ENCODE results near the gene CDS2.

Gene CDS2

DNA sequence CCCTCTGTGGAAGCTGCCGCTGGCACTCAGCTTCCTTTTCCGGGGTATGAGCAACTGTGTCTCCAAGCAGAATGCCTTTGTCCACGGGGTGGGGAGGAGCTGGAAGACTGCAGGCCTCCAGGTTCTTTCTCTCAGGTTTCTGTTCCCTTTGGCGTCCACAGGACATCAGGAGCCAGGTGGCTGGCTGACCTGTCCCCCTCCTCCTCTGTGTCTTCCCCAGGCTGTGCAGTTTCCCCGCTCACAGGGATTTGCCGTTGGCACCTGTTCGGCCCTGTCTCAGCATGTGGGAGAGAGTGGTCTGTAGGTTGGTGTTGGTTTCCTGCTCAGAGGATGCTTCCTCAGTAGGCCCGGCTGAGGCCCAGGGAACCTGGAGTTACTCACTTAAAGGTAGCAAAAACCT, 43.5 kb downstream of the CDS2 start:
- no peak overlapping the region for H3K4me3 ChIP-seq (replicated peaks; ENCODE audit: low read depth, low read length)
- TF ChIP-seq, protein P1, sequence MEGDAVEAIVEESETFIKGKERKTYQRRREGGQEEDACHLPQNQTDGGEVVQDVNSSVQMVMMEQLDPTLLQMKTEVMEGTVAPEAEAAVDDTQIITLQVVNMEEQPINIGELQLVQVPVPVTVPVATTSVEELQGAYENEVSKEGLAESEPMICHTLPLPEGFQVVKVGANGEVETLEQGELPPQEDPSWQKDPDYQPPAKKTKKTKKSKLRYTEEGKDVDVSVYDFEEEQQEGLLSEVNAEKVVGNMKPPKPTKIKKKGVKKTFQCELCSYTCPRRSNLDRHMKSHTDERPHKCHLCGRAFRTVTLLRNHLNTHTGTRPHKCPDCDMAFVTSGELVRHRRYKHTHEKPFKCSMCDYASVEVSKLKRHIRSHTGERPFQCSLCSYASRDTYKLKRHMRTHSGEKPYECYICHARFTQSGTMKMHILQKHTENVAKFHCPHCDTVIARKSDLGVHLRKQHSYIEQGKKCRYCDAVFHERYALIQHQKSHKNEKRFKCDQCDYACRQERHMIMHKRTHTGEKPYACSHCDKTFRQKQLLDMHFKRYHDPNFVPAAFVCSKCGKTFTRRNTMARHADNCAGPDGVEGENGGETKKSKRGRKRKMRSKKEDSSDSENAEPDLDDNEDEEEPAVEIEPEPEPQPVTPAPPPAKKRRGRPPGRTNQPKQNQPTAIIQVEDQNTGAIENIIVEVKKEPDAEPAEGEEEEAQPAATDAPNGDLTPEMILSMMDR (IDR thresholded peaks at IDR 0.05; ENCODE audit: low read depth, low read length, missing control alignments), result no peak
- DNase-seq (ENCODE audit: extremely low read depth, low read depth), result no peak

GRCh38 chr20:5171064-5171789, 44.4 kb downstream of the CDS2 start:
- TF ChIP-seq, protein P1 (IDR thresholded peaks at IDR 0.05; ENCODE audit: low read depth, low read length, missing control alignments), result no peak
- DNase-seq (ENCODE audit: extremely low read depth, low read depth), result no peak
- no peak overlapping the region for H3K4me3 ChIP-seq (replicated peaks; ENCODE audit: low read depth, low read length)

- TF ChIP-seq, protein P1 (IDR thresholded peaks at IDR 0.05; ENCODE audit: low read depth, low read length, missing control alignments), result no peak
- no peak overlapping the region for H3K4me3 ChIP-seq (replicated peaks; ENCODE audit: low read depth, low read length)
- no peak for DNase-seq (ENCODE audit: extremely low read depth, low read depth)
Observed at GRCh38 chr20:5171790-5172164, 45.0 kb downstream of the CDS2 start.

DNA sequence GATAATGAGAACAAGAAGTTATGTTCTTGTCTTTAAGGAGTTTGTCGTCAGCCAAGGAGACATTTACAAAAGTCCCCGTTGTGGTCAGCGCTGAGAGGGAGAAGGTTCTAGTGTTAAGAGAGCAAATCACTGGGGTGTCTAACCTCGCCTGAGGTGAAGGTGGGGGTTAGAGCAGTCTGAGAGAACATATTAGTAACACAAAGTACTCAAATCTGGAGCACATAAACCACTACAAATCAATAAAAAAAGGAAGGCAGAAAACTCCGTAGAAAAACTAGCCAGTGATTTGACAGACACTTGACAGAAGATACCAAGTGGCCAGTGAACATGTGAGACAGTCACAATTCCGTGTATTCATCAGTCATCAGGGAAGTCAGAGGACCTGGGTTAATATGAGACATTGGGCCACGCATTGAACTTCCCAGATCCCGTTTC, 45.4 kb downstream of the CDS2 start:
- no peak for DNase-seq (ENCODE audit: extremely low read depth, low read depth)
- TF ChIP-seq, protein P1 (IDR thresholded peaks at IDR 0.05; ENCODE audit: low read depth, low read length, missing control alignments), result no peak
- no peak overlapping the region for H3K4me3 ChIP-seq (replicated peaks; ENCODE audit: low read depth, low read length)

- DNase-seq (ENCODE audit: extremely low read depth, low read depth), result no peak
- H3K4me3 ChIP-seq (replicated peaks; ENCODE audit: low read depth, low read length), result no peak overlapping the region
- TF ChIP-seq, protein P1 (IDR thresholded peaks at IDR 0.05; ENCODE audit: low read depth, low read length, missing control alignments), result no peak
Observed at GRCh38 chr20:5172903-5173463, 46.2 kb downstream of the CDS2 start.

DNA sequence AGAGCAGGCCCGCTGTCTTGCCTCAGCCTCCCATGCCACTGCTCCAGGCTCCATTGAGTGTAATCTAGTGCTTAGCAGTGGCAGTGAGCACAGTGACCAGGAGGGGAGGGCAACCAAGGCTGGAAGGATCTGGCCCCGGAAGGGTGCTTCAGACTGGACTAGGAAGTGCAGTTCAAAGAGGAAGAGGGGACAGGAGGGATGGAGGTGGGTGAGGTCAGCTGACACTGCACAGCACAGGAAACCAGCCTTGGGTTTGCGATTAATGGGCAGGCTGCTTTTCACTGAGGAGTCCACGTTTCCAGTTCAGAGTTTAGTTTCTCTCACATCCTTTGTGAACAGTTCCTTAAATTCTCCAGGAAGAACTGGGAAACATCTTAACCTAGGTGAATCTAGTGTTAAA, 46.9 kb downstream of the CDS2 start:
- TF ChIP-seq, protein P1 (IDR thresholded peaks at IDR 0.05; ENCODE audit: low read depth, low read length, missing control alignments), result no peak

More for the DNA sequence above, 46.9 kb downstream of the CDS2 start:
- no peak for DNase-seq (ENCODE audit: extremely low read depth, low read depth)
- no peak overlapping the region for H3K4me3 ChIP-seq (replicated peaks; ENCODE audit: low read depth, low read length)
